Erythroblast (primary cell): ENCODE data around the gene PADI4.

Source experiments
- GATA1 ChIP-seq: IDR thresholded peaks from 2 replicates; pipeline ENCODE4 v1.6.1; 2011; ENCODE audit warnings: low read depth, mild to moderate bottlenecking, control low read depth, low read length, moderate library complexity
- POLR2A ChIP-seq: IDR thresholded peaks from 2 replicates; pipeline ENCODE4 v1.6.1; 2011; ENCODE audit warnings: mild to moderate bottlenecking, low read length

GRCh38 chr1:17404820-17405219 lies 96.8 kb downstream of the PADI4 start:
- TF ChIP-seq POLR2A (no peak), GATA1 (no peak)
